Measurements from ENCODE around the gene KIF6.

Gene KIF6

GRCh38 chr6:39388606-39389483, 336.4 kb downstream of the KIF6 start (continued):
- TF ChIP-seq, protein P1, sequence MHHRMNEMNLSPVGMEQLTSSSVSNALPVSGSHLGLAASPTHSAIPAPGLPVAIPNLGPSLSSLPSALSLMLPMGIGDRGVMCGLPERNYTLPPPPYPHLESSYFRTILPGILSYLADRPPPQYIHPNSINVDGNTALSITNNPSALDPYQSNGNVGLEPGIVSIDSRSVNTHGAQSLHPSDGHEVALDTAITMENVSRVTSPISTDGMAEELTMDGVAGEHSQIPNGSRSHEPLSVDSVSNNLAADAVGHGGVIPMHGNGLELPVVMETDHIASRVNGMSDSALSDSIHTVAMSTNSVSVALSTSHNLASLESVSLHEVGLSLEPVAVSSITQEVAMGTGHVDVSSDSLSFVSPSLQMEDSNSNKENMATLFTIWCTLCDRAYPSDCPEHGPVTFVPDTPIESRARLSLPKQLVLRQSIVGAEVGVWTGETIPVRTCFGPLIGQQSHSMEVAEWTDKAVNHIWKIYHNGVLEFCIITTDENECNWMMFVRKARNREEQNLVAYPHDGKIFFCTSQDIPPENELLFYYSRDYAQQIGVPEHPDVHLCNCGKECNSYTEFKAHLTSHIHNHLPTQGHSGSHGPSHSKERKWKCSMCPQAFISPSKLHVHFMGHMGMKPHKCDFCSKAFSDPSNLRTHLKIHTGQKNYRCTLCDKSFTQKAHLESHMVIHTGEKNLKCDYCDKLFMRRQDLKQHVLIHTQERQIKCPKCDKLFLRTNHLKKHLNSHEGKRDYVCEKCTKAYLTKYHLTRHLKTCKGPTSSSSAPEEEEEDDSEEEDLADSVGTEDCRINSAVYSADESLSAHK (tag by site-specific recombination; IDR thresholded peaks at IDR 0.05) = 0 out of 2 replicates have a peak, but pooled peaks have one; percentile 29
- TF ChIP-seq SCRT1 (tag by site-specific recombination; IDR thresholded peaks at IDR 0.05; ENCODE audit: borderline replicate concordance) (no peak), ATF2 (tag by site-specific recombination; IDR thresholded peaks at IDR 0.05; ENCODE audit: low read depth) (no peak)

GRCh38 chr6:39387785-39388184, 337.4 kb downstream of the KIF6 start:
- H3K27ac ChIP-seq (ENCODE audit: extremely low read depth, low read depth, low read length) = no peak overlapping the region
- ChIA-PET CTCF (interaction anchor here (0.6 to 1.7 kb wide), 7 partner anchors 10 to 1826 kb away, joined by 3 to 6 read pairs (median 4); no protein-coding TSS in a partner anchor), POLR2A (no interaction called here)
- no peaks in the 10 kb centered on the region for H3K9me3 ChIP-seq (ENCODE audit: control insufficient read depth, insufficient read depth, low read depth, low read length)
- H3K4me3 ChIP-seq (ENCODE audit: low read depth, low read length) = no peak overlapping the region
- no peak for TF ChIP-seq ZNF398 (tag by site-specific recombination; IDR thresholded peaks at IDR 0.05)
- no peak for TF ChIP-seq SCRT2 (tag by site-specific recombination; IDR thresholded peaks at IDR 0.05)
- no peak for TF ChIP-seq ZNF37A (tag by site-specific recombination; IDR thresholded peaks at IDR 0.05)
- TF ChIP-seq ZNF221 (tag by site-specific recombination; IDR thresholded peaks at IDR 0.05; ENCODE audit: borderline replicate concordance) = no peak
- no peak for TF ChIP-seq GLI2 (tag by site-specific recombination; IDR thresholded peaks at IDR 0.05; ENCODE audit: borderline replicate concordance, low read depth)
- no peaks in the 10 kb centered on the region for H3K36me3 ChIP-seq (ENCODE audit: control insufficient read depth in 2 of 2, insufficient read depth in 1 of 2, low read length in 2 of 2)
- no peaks in the 10 kb centered on the region for H3K4me1 ChIP-seq (ENCODE audit: control insufficient read depth, insufficient read depth, low read length)

DNA sequence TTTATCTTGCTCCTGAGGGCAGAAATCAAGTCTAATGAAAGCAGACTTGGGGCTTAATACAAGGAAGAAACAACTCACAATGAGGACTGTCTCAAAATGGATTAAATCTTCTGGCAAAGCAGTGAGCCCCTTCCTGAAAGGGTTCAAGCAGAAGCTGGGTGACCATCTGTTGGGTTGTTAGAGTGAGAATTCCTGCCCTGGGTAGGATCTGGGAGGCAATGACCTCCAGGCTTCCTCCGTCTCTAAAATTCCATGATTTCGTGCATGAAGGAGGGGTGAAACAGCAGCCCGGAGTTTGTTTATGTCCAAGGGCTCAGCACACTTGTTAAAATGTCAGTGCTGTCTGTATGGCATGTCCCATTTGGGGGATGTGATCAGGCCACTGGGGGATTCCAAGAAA, 338.7 kb downstream of the KIF6 start:
- H3K27ac ChIP-seq (ENCODE audit: extremely low read depth, low read depth, low read length) = no peak overlapping the region
- POLR2A ChIA-PET = no interaction called here
- no peak for TF ChIP-seq ZNF785 (tag by site-specific recombination; IDR thresholded peaks at IDR 0.05)
- TF ChIP-seq, protein P2, sequence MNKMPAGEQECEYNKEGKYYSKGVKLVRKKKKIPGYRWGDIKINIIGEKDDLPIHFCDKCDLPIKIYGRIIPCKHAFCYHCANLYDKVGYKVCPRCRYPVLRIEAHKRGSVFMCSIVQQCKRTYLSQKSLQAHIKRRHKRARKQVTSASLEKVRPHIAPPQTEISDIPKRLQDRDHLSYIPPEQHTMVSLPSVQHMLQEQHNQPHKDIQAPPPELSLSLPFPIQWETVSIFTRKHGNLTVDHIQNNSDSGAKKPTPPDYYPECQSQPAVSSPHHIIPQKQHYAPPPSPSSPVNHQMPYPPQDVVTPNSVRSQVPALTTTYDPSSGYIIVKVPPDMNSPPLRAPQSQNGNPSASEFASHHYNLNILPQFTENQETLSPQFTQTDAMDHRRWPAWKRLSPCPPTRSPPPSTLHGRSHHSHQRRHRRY (tag by site-specific recombination; IDR thresholded peaks at IDR 0.05) = no peak
- TF ChIP-seq, protein P3, sequence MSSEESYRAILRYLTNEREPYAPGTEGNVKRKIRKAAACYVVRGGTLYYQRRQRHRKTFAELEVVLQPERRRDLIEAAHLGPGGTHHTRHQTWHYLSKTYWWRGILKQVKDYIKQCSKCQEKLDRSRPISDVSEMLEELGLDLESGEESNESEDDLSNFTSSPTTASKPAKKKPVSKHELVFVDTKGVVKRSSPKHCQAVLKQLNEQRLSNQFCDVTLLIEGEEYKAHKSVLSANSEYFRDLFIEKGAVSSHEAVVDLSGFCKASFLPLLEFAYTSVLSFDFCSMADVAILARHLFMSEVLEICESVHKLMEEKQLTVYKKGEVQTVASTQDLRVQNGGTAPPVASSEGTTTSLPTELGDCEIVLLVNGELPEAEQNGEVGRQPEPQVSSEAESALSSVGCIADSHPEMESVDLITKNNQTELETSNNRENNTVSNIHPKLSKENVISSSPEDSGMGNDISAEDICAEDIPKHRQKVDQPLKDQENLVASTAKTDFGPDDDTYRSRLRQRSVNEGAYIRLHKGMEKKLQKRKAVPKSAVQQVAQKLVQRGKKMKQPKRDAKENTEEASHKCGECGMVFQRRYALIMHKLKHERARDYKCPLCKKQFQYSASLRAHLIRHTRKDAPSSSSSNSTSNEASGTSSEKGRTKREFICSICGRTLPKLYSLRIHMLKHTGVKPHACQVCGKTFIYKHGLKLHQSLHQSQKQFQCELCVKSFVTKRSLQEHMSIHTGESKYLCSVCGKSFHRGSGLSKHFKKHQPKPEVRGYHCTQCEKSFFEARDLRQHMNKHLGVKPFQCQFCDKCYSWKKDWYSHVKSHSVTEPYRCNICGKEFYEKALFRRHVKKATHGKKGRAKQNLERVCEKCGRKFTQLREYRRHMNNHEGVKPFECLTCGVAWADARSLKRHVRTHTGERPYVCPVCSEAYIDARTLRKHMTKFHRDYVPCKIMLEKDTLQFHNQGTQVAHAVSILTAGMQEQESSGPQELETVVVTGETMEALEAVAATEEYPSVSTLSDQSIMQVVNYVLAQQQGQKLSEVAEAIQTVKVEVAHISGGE (tag by site-specific recombination; conservative IDR thresholded peaks at IDR 0.05; ENCODE audit: low read depth) = no peak
- TF ChIP-seq ZNF629 (tag by site-specific recombination; IDR thresholded peaks at IDR 0.05) = no peak
- no peak for TF ChIP-seq TSHZ1 (tag by site-specific recombination; IDR thresholded peaks at IDR 0.05; ENCODE audit: borderline replicate concordance)

More for the DNA sequence above, 338.7 kb downstream of the KIF6 start:
- H3K4me1 ChIP-seq (ENCODE audit: control insufficient read depth, insufficient read depth, low read length) = no peaks in the 10 kb centered on the region
- H3K36me3 ChIP-seq (ENCODE audit: control insufficient read depth in 2 of 2, insufficient read depth in 1 of 2, low read length in 2 of 2) = no peaks in the 10 kb centered on the region
- CTCF ChIA-PET = interaction anchor here (1.9 kb wide), 1 partner anchor 24 kb away, joined by 9 read pairs; no protein-coding TSS in a partner anchor
- no peak overlapping the region for H3K4me3 ChIP-seq (ENCODE audit: low read depth, low read length)
- no peaks in the 10 kb centered on the region for H3K9me3 ChIP-seq (ENCODE audit: control insufficient read depth, insufficient read depth, low read depth, low read length)
